ENCODE results near the gene FBL.

DNA sequence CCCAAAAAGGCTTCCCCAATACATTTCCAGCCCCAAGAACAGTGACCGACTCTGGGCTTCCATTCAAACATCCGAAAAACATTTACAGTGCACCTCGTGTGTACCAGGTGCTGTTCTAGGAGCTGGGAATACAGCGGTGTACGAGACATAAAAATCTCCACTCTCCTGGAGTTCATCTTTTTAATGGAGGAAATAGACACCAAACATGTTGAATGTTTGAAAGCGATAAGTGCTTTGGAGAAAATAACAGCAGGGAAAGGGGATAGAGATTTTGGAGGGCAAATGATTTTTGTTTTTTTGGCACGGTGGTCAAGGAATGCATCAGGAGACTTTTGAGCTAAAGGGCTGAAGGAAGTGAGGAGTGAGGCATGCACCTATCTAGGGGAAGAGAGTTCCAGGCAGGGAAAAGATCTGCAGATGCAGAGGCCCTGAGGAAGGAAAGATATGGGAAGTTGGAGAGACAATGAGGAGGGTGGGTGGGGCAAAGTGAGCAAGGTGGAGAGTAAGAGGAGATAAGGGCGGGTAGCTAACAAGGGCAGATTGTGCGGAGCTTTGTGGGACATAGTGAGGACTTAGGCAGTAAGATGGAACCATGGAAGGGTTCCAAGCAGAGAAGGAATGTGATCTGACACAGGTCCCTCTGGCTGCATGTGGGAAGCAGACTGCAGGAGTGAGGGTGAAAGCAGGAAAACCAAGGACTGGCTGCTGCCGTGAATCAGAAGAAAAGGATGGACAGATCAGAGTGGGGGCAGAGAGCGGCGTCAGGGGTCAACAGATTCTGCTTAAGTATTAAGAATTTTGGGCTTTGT lies 703 bp upstream of the FBL start:
- TF ChIP-seq MAFK (IDR thresholded peaks at IDR 0.05; ENCODE audit: partially characterized antibody) (no peak), ELK1 (IDR thresholded peaks at IDR 0.05; ENCODE audit: low read depth, low read length) (no peak)
- TF ChIP-seq, protein P1, sequence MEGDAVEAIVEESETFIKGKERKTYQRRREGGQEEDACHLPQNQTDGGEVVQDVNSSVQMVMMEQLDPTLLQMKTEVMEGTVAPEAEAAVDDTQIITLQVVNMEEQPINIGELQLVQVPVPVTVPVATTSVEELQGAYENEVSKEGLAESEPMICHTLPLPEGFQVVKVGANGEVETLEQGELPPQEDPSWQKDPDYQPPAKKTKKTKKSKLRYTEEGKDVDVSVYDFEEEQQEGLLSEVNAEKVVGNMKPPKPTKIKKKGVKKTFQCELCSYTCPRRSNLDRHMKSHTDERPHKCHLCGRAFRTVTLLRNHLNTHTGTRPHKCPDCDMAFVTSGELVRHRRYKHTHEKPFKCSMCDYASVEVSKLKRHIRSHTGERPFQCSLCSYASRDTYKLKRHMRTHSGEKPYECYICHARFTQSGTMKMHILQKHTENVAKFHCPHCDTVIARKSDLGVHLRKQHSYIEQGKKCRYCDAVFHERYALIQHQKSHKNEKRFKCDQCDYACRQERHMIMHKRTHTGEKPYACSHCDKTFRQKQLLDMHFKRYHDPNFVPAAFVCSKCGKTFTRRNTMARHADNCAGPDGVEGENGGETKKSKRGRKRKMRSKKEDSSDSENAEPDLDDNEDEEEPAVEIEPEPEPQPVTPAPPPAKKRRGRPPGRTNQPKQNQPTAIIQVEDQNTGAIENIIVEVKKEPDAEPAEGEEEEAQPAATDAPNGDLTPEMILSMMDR (IDR thresholded peaks at IDR 0.05), result no peak

Measured in A549 (cell line).